KMS-11 (cell line): ENCODE data around the gene IL13.

Experiments
- H2AFZ ChIP-seq: fragments of 200-600 bp; sonication (generic); 2 replicates; pipeline ENCODE4 v1.6.1; 2016; ENCODE audit warnings: antibody characterized with exemption, mixed run types, low read depth
- H3K27ac ChIP-seq: fragments of 200-600 bp; sonication (generic); 2 replicates; pipeline ENCODE4 v1.6.1; 2016; ENCODE audit warnings: mild to moderate bottlenecking, mixed run types
- H3K27me3 ChIP-seq: fragments of 200-600 bp; sonication (generic); 2 replicates; pipeline ENCODE4 v1.6.1; 2017; ENCODE audit warnings: mild to moderate bottlenecking, low read depth, mixed run types, moderate library complexity; ENCODE audit not compliant: insufficient read depth
- H3K36me3 ChIP-seq: fragments of 200-600 bp; sonication (generic); 2 replicates; pipeline ENCODE4 v1.6.1; 2017; ENCODE audit warnings: mild to moderate bottlenecking, mixed run types; ENCODE audit not compliant: insufficient read depth
- H3K4me1 ChIP-seq: fragments of 200-600 bp; sonication (generic); 2 replicates; pipeline ENCODE4 v1.6.1; 2016; ENCODE audit warnings: mild to moderate bottlenecking, low read depth, mixed run types; ENCODE audit not compliant: poor library complexity, severe bottlenecking
- H3K4me2 ChIP-seq: fragments of 200-600 bp; sonication (generic); 2 replicates; pipeline ENCODE4 v1.7.0; 2016; ENCODE audit warnings: mild to moderate bottlenecking, mixed run types
- H3K4me3 ChIP-seq: fragments of 200-600 bp; sonication (generic); IDR thresholded peaks from 2 replicates; pipeline ENCODE4 v1.6.1; 2017; ENCODE audit warnings: low read depth, low read length, mixed read lengths; ENCODE audit not compliant: insufficient read depth
- H3K79me2 ChIP-seq: fragments of 200-600 bp; sonication (generic); 2 replicates; pipeline ENCODE4 v1.6.1; 2016; ENCODE audit warnings: low read depth, mixed run types; ENCODE audit not compliant: insufficient read depth
- H3K9ac ChIP-seq: fragments of 200-600 bp; sonication (generic); 2 replicates; pipeline ENCODE4 v1.6.1; 2016; ENCODE audit warnings: mild to moderate bottlenecking, mixed run types
- H4K20me1 ChIP-seq: fragments of 200-600 bp; sonication (generic); 2 replicates; pipeline ENCODE4 v1.6.1; 2016; ENCODE audit warnings: mild to moderate bottlenecking, mixed run types; ENCODE audit not compliant: insufficient read depth
- TF ChIP-seq, protein P1 (sequence below): fragments of 200-600 bp; sonication (generic); conservative IDR thresholded peaks from 2 replicates; pipeline ENCODE4 v1.6.1; 2017; ENCODE audit warnings: low read depth, mild to moderate bottlenecking, antibody characterized with exemption, low read length, moderate library complexity, mixed read lengths

IL13 gene

DNA sequence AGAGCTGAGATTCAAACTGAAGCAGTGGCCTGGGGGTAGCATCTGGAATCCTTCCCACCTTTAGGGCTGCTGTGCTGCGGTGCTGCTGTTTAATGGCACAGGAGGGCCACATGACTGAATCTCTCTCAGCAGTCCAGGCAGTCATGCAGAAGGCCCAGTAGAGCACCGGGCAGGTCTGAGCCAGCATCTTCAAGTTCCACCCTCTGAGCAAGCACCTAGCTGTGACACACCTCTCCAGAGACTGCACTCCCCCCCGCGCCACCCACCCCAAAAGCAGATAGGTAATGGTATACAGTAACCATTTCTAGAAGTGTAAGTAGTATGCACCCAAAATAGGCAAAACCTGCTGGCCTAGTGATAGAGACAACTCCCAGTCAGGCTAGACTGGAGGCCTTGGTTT is 24.0 kb downstream of the IL13 start:
- H3K9ac ChIP-seq, result no peak overlapping the region
- no peak overlapping the region for H3K4me3 ChIP-seq
- H3K4me1 ChIP-seq, result peaks cover 14% of the 10 kb centered on the region
- no peaks in the 10 kb centered on the region for H3K36me3 ChIP-seq
- TF ChIP-seq, protein P1, sequence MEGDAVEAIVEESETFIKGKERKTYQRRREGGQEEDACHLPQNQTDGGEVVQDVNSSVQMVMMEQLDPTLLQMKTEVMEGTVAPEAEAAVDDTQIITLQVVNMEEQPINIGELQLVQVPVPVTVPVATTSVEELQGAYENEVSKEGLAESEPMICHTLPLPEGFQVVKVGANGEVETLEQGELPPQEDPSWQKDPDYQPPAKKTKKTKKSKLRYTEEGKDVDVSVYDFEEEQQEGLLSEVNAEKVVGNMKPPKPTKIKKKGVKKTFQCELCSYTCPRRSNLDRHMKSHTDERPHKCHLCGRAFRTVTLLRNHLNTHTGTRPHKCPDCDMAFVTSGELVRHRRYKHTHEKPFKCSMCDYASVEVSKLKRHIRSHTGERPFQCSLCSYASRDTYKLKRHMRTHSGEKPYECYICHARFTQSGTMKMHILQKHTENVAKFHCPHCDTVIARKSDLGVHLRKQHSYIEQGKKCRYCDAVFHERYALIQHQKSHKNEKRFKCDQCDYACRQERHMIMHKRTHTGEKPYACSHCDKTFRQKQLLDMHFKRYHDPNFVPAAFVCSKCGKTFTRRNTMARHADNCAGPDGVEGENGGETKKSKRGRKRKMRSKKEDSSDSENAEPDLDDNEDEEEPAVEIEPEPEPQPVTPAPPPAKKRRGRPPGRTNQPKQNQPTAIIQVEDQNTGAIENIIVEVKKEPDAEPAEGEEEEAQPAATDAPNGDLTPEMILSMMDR, result no peak
- H3K27me3 ChIP-seq, result no peaks in the 10 kb centered on the region
- H3K27ac ChIP-seq, result no peak overlapping the region
- no peaks in the 10 kb centered on the region for H4K20me1 ChIP-seq
- H3K79me2 ChIP-seq, result no peaks in the 10 kb centered on the region
- no peak overlapping the region for H3K4me2 ChIP-seq
- no peak overlapping the region for H2AFZ ChIP-seq

DNA sequence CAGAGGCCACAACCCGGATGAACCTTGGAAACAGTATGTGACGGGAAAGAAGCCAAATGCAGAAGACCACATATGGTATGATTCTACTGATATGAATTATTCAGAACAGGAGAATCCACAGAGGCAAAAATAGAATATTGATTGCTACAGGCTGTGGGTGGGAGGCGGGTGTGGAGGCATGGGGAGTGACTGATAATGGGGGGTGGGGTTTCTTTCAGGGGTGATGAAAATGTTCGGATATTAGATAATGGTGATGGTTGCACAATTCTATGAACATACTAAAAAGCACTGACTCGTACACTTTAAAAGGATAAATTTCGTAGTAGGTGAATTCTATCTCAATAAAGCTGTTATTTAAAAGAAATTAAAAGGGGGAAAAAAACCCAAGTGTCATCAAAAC is 26.5 kb downstream of the IL13 start:
- TF ChIP-seq, protein P1, result no peak
- Histone ChIP-seq H3K4me3 (no peak overlapping the region), H3K9ac (no peak overlapping the region), H4K20me1 (no peaks in the 10 kb centered on the region), H3K4me1 (peaks cover 14% of the 10 kb centered on the region), H3K27ac (no peak overlapping the region), H3K4me2 (peak overlapping the region; percentile 54; the same call in 1 of the 2 replicates), H3K36me3 (no peaks in the 10 kb centered on the region), H3K79me2 (no peaks in the 10 kb centered on the region), H2AFZ (no peak overlapping the region), H3K27me3 (no peaks in the 10 kb centered on the region)

DNA sequence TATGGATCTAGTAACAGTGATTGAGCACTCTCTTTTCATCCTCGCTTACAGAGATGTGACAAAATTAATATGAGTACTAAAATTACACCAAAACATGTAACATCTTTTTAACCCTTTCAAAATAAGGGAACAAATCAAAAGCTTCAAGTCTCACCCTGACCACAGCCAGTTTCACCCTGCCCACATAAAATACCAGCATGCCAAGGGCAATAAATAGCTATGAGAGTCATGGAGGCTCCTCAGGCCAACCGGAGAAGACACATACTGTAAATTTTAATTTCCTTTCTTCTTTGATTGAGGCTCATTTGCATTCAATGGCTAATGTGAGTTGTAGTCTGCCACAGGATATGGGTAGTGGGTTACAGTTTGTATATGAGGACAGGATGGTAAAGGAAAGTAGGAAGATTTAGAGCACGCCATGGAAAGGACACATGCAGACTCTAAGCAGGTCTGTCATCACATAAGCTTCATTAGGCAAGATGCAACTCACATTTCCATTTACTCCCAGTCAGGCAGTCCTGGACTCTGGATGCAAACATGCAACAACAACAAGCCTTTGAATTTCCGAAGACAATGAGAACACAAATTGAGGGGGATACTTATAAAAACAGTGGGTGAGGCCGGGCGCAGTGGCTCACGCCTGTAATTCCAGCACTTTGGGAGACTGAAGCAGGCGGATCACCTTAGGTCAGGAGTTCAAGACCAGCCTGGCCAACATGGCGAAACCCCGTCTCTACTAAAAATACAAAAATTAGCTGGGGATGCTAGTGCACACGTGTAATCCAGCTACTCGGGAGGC is 27.1 kb downstream of the IL13 start:
- Histone ChIP-seq H3K4me1 (peaks cover 14% of the 10 kb centered on the region), H3K27ac (no peak overlapping the region), H3K4me2 (peak overlapping the region; percentile 54)

DNA sequence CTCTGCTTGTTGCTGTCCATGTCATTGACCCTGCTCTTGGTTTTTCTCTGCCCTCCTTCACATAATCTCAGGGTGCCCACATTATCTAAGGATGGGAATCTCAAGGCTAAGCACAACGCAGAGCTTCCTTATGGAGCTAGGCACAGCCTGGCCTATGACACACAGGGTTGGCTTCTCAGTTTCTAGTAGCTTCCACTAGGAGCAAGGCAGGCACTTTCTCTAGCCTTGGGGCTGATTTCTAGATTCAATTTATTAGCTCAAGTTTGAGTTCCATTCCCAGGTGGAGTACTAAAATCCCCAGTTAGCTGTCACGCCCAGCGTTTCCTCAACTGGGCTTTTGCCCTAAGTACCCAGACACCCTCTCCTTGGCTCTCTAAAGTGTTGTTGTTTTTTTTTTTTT is 28.2 kb downstream of the IL13 start:
- TF ChIP-seq, protein P1, result no peak

More for the DNA sequence above, 27.1 kb downstream of the IL13 start:
- Histone ChIP-seq H2AFZ (no peak overlapping the region), H3K4me3 (no peak overlapping the region), H4K20me1 (no peaks in the 10 kb centered on the region), H3K36me3 (no peaks in the 10 kb centered on the region), H3K27me3 (no peaks in the 10 kb centered on the region), H3K9ac (no peak overlapping the region), H3K79me2 (no peaks in the 10 kb centered on the region)
- TF ChIP-seq, protein P1, result no peak

More for the DNA sequence above, 28.2 kb downstream of the IL13 start:
- no peaks in the 10 kb centered on the region for H4K20me1 ChIP-seq
- H2AFZ ChIP-seq, result no peak overlapping the region
- H3K9ac ChIP-seq, result no peak overlapping the region
- peaks cover 14% of the 10 kb centered on the region for H3K4me1 ChIP-seq
- H3K4me2 ChIP-seq, result no peak overlapping the region
- H3K27ac ChIP-seq, result no peak overlapping the region
- H3K36me3 ChIP-seq, result no peaks in the 10 kb centered on the region
- no peaks in the 10 kb centered on the region for H3K27me3 ChIP-seq
- H3K4me3 ChIP-seq, result no peak overlapping the region
- H3K79me2 ChIP-seq, result no peaks in the 10 kb centered on the region
